Activated CD8-positive, alpha-beta memory T cell treated with anti-CD3 and anti-CD28 coated beads, Interleukin-2, amount 50 U/mL, for 4 hours (primary cell): ENCODE results near the gene MOCS2.

ENCODE experiments used
- DNase-seq: peaks from one replicate; pipeline ENCODE4 v3.0.0-alpha.2; 2020

MOCS2 gene

GRCh38 chr5:53092242-53092641 lies 17.3 kb downstream of the MOCS2 start:
- DNase-seq = no peak

GRCh38 chr5:53091289-53091688 lies 18.3 kb downstream of the MOCS2 start:
- no peak for DNase-seq

- no peak for DNase-seq
These were observed 19.3 kb downstream of the MOCS2 start for GRCh38 chr5:53090229-53090628.

GRCh38 chr5:53089481-53089991 lies 20.0 kb downstream of the MOCS2 start:
- no peak for DNase-seq

- no peak for DNase-seq
These were observed 21.9 kb downstream of the MOCS2 start for GRCh38 chr5:53087621-53088121.

GRCh38 chr5:53087171-53087570 lies 22.4 kb downstream of the MOCS2 start:
- no peak for DNase-seq

- no peak for DNase-seq
These were observed 24.9 kb downstream of the MOCS2 start for GRCh38 chr5:53084546-53085255.

GRCh38 chr5:53083927-53084326 lies 25.6 kb downstream of the MOCS2 start:
- no peak for DNase-seq

GRCh38 chr5:53080271-53080670 lies 29.3 kb downstream of the MOCS2 start:
- DNase-seq = no peak

- no peak for DNase-seq
These were observed 33.5 kb downstream of the MOCS2 start for GRCh38 chr5:53076014-53076583.

- DNase-seq = no peak
These were observed 36.2 kb downstream of the MOCS2 start for GRCh38 chr5:53073348-53073747.

GRCh38 chr5:53071738-53072137 lies 37.8 kb downstream of the MOCS2 start:
- no peak for DNase-seq

GRCh38 chr5:53071298-53071697 lies 38.3 kb downstream of the MOCS2 start:
- DNase-seq = no peak

GRCh38 chr5:53069626-53070025 lies 39.9 kb downstream of the MOCS2 start:
- no peak for DNase-seq

GRCh38 chr5:53068291-53068836 lies 41.2 kb downstream of the MOCS2 start:
- DNase-seq = no peak

GRCh38 chr5:53067641-53068040 lies 41.9 kb downstream of the MOCS2 start:
- no peak for DNase-seq

GRCh38 chr5:53066088-53066487 lies 43.5 kb downstream of the MOCS2 start:
- DNase-seq = no peak

GRCh38 chr5:53063791-53064190 lies 45.8 kb downstream of the MOCS2 start:
- DNase-seq = no peak

- DNase-seq = no peak
These were observed 46.4 kb downstream of the MOCS2 start for GRCh38 chr5:53063176-53063575.

GRCh38 chr5:53059281-53059680 lies 50.3 kb downstream of the MOCS2 start:
- no peak for DNase-seq

- DNase-seq = no peak
These were observed 54.2 kb downstream of the MOCS2 start for GRCh38 chr5:53055365-53055764.

GRCh38 chr5:53053364-53053763 lies 56.2 kb downstream of the MOCS2 start:
- DNase-seq = no peak

- no peak for DNase-seq
These were observed 57.1 kb downstream of the MOCS2 start for GRCh38 chr5:53052499-53052898.

- DNase-seq = no peak
These were observed 61.3 kb downstream of the MOCS2 start for GRCh38 chr5:53048248-53048647.
